Ishikawa (cell line): ENCODE measurements around the gene ST3GAL3.

Experiments used
- CREB1 ChIP-seq: IDR thresholded peaks from 2 replicates; pipeline ENCODE4 v1.6.1; 2012; ENCODE audit warnings: low read depth
- EP300 ChIP-seq: IDR thresholded peaks from 2 replicates; pipeline ENCODE4 v1.6.1; 2012; ENCODE audit warnings: borderline replicate concordance
- FOXM1 ChIP-seq: IDR thresholded peaks from 2 replicates; pipeline ENCODE4 v1.6.1; 2012; ENCODE audit warnings: low read depth, borderline replicate concordance
- MAX ChIP-seq: IDR thresholded peaks from 2 replicates; pipeline ENCODE4 v1.6.1; 2012
- NFIC ChIP-seq: IDR thresholded peaks from 2 replicates; pipeline ENCODE4 v1.6.1; 2012
- RAD21 ChIP-seq: IDR thresholded peaks from 2 replicates; pipeline ENCODE4 v1.6.1; 2012; ENCODE audit warnings: low read depth
- REST ChIP-seq: IDR thresholded peaks from 2 replicates; pipeline ENCODE4 v1.6.1; 2012; ENCODE audit warnings: low read depth, mild to moderate bottlenecking
- TAF1 ChIP-seq: IDR thresholded peaks from 2 replicates; pipeline ENCODE4 v1.6.1; 2012; ENCODE audit warnings: low read depth, mild to moderate bottlenecking
- TCF12 ChIP-seq: IDR thresholded peaks from 2 replicates; pipeline ENCODE4 v1.6.1; 2012; ENCODE audit warnings: low read depth
- TEAD4 ChIP-seq: IDR thresholded peaks from 2 replicates; pipeline ENCODE4 v1.6.1; 2012
- USF1 ChIP-seq: IDR thresholded peaks from 2 replicates; pipeline ENCODE4 v1.6.1; 2012
- YY1 ChIP-seq: IDR thresholded peaks from 2 replicates; pipeline ENCODE4 v1.6.1; 2012; ENCODE audit warnings: low read depth
- ZBTB7A ChIP-seq: IDR thresholded peaks from 2 replicates; pipeline ENCODE4 v1.6.1; 2012; ENCODE audit warnings: low read depth

DNA sequence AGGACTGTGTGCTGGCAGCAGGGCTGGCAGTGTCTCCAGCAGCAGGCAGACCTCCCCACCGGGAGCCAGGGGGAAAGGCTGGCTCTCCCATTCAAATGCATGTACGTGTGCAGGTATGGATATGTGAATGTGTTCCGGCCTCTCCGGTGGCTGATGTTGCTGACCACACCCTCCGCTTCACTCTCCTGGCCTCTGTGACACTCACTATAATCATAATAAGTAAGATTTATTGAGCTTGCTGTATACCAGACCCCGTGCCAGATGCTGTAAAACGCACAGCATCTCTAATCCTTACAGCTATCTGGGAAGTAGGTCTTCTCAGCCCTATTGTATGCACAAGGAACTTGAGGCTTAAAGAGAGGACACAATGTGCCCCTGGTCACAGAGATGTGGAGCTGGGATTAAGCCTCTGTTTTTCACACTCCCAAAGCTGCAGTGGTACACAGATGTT, 205.7 kb downstream of the ST3GAL3 start:
- TF ChIP-seq TEAD4 (no peak), USF1 (no peak), CREB1 (no peak), REST (no peak), RAD21 (no peak), TAF1 (no peak), EP300 (no peak), ZBTB7A (no peak), MAX (no peak), YY1 (no peak), FOXM1 (no peak), NFIC (no peak), TCF12 (no peak)
